GM12801 (cell line): ENCODE data around the gene SERPINA12.

ENCODE experiments used
- TF ChIP-seq, protein P1 (sequence below): IDR thresholded peaks from one replicate; pipeline ENCODE4 v1.5.1; 2011; ENCODE audit warnings: control low read depth; ENCODE audit not compliant: insufficient read length; ENCODE audit errors: extremely low read depth

Gene SERPINA12

DNA sequence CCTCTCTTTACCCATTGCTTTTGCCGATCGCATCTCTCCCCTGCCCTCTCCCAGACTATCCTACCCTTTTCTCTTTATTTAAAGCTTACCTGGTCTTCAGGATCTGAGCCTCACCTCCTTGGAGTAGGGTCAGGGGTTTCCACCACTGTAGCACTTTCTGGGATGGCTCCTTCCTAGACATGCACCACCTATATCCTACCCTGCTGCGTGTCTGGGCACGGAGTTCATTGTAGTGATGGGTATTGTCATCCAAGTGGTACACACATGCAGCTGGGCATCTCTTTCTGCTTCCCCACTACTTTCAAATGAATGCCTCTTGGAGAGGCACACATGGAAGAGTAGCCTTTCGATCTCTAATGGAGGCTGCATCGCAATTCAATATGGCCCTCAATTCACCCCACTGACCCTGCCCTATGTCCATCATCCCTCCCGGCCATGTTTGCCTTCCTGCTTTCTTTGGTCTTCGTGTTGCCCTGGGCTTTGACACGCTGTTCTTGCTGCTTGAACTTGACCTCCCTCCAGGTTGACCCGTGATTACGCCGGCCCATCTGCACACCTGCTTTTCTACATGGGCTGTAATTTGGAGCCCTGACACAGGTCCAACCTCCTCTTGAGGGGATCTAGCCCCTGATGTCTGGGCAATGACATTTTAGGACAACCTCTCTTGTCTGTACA is 67.6 kb downstream of the SERPINA12 start:
- TF ChIP-seq, protein P1, sequence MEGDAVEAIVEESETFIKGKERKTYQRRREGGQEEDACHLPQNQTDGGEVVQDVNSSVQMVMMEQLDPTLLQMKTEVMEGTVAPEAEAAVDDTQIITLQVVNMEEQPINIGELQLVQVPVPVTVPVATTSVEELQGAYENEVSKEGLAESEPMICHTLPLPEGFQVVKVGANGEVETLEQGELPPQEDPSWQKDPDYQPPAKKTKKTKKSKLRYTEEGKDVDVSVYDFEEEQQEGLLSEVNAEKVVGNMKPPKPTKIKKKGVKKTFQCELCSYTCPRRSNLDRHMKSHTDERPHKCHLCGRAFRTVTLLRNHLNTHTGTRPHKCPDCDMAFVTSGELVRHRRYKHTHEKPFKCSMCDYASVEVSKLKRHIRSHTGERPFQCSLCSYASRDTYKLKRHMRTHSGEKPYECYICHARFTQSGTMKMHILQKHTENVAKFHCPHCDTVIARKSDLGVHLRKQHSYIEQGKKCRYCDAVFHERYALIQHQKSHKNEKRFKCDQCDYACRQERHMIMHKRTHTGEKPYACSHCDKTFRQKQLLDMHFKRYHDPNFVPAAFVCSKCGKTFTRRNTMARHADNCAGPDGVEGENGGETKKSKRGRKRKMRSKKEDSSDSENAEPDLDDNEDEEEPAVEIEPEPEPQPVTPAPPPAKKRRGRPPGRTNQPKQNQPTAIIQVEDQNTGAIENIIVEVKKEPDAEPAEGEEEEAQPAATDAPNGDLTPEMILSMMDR, result no peak

DNA sequence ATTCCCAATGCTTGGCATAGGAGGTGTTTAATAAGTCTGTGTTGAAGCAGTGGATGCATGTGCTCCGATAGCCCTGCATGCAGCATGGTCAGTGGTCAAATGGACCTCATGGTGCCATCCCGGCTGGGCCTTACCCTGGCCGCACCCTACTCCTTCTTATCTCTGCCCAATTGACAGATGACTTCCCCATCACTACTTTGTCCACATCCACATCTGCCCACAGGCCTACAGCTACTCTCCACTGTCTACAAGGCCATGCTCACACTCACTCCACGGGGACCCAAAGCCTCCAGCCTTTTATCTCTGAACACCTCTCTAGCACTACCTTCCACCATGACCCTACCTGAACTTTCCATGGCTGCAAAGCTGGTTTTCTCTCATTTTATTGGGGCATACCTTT is 68.1 kb downstream of the SERPINA12 start:
- TF ChIP-seq, protein P1, result no peak

DNA sequence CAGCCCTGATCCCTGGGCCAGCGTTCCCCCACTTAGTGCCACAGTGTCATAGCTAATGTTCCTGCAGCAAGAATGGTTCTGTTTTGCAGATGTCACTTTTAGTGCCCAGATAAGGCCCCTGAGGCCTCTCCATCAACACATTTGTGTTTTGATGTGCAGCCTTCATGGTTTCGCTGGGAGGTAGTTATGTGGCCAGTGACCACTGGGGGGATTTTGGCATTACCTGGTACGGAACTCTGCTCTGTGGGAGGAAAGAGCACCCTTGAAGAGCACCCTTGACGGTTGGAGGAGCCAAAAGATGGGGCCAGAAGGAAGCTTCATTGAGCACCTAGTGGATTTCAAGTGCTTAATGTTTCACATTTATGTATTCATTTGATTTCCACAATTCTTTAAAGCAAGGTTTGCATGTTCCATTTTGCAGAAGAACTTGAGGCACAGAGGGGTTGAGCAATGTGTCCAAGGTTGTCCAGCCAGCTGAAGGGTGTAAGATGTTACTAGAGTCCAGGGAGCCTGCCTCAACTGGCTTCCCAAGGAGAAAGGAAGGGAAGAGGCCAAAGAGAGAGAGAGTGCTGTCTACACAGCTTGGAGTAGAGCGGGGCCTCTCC is 69.7 kb downstream of the SERPINA12 start:
- TF ChIP-seq, protein P1, result no peak
